DND-41 (cell line): Measurements from ENCODE around the gene EHD1.

Experiments
- CTCF ChIP-seq: IDR thresholded peaks from 2 replicates; pipeline ENCODE4 v1.5.1; 2012; ENCODE audit warnings: borderline replicate concordance, low read length, moderate library complexity, mild to moderate bottlenecking; ENCODE audit not compliant: poor library complexity, severe bottlenecking; ENCODE audit errors: extremely low read depth
- EZH2 ChIP-seq: IDR thresholded peaks from 3 replicates; pipeline ENCODE4 v1.6.1; 2012; ENCODE audit warnings: borderline replicate concordance, low read depth, mild to moderate bottlenecking, moderate library complexity, low read length, inconsistent platforms; ENCODE audit not compliant: severe bottlenecking

- TF ChIP-seq CTCF (no peak), EZH2 (no peak)
Measured at GRCh38 chr11:64829536-64830251, 48.7 kb downstream of the EHD1 start.
